Glomerular endothelial cell (primary cell): ENCODE results near the gene ANKFN1. TPM values are rescaled to one million over a fixed set of nuclear protein-coding genes. Genes with fewer than 3 reads are reported as not detected.
A peak's percentile ranks its signal among the peaks of the same experiment; 100 is the strongest.

Experiments used
- DNase-seq: peaks from one replicate; pipeline ENCODE4 v3.0.0-alpha.2; 2011; ENCODE audit warnings: low read depth, low spot score; ENCODE audit errors: extremely low read depth
- total RNA-seq: library from RNA; depleted of rRNA; stranded (reverse); fragments of >200 nt; gene quantifications from 2 replicates; pipeline ENCODE4 v1.2.3, GENCODE V29; 2015

The ANKFN1 gene
- total RNA-seq, 1 donor from 2014 or later = not detected

DNA sequence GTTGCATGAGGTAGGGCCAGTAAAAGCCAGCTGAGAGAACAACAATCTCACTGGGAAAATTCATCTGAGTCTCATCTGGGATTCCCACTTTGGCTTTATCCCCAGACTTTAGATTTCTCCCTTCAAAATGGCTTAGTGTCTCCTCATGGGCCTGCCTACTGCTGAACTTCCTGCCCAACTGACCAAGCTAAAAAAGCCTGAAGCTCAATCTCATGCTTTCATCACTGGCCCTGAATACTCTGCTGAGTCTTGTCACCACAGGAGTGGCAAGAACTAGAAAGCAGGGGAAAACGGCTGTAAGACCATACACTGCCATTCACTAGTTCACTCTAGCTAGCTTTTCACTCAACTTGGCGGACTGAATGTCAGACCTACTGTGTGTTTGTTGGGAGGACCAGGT is 343.9 kb downstream of the ANKFN1 start:
- no peak for DNase-seq

DNA sequence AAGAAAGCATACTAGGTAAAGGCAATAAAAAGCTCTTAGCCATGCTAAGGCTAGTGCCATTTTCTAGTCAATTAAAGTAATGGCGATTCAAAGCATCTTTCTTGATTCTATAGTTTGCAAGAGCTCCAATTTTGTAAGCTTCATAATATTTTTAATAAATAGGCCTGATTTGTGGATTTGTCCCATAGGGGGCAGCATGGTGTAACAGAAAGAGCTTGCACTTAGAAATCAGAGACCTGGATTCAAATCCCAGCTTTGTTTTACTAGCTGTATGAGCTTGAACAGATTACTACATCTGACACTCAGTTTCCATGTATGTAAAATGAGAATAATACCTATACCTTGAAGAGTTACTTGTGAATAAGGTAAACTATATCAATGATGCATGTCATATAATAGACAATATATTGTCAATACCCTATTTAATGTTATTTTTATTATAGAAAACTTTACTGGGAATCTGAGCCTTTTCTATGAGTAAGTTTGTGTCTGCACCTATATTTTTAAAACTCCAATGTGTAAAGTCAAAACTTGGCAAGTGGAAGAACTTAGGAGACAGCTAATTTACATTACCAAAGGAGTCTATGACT is 346.6 kb downstream of the ANKFN1 start:
- peak; percentile 9 for DNase-seq

DNA sequence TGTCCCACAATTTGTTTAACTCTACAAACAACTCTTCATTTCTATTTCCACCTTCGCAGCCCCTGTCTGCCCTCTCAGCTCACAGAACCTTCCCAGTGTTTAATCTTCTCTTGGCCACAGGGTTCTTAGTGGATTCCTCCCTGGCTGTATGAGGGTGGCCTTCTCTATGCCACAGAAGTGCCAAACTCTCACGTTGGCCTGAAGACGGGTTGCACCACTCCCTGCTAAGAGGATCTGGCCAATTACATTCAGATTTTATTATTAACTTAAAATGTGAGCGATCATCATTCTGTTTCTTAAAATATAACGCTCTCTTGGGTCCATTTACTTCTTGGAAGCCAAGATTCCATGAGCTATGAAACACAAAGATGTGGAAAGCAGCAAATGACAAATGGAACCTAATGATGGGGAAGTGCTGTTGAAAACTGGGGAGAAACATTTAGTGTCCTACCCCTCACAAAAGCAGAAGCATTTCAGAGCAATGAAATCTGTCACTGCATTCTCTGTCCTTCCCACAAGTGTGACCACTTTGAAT is 348.9 kb downstream of the ANKFN1 start:
- DNase-seq = no peak

DNA sequence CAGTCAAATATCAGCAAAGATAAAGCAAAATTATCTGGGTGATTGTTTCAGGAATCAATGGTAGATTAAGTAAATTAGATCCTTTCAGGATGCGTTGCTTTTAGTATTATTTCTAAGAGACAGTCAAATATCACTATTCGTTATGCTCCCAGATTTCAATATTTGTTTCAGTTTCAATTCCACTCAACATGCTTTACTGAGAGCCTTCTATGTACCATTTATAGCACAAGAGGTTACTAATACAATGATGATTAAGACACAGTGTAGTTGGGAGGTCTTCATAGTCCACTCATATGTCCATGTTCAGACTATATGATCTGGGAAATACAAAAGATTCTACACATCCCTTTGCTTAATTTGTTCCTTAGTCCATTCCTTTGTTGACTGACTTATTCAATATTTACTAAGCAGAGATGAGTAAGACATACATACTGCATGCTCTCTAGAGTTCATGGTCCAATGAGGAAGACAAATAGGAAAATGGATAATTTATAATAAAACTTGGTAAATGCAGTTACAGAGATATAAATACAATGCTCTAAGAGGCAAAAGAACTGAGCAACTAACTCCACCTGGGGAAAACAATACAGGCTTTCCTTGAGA is 352.0 kb downstream of the ANKFN1 start:
- no peak for DNase-seq

DNA sequence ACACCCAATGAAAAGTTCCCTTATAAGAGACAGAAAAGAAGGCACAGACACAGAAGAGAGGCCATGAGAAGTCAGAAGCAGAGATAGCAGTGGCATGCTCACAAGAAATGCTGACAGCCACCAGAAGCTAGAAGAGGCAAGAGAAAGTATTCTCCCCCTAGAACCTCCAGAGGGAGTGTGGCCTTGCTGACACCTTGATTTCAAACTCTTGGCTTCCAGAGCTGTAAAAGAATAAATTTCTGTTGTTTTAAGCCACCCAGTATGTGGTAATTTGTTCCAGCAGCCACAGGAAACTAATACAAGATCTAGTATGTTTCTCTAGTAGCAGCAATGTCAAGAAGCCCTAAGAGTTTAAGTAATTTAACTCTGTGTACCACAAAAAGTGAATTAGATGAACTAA is 353.1 kb downstream of the ANKFN1 start:
- no peak for DNase-seq

DNA sequence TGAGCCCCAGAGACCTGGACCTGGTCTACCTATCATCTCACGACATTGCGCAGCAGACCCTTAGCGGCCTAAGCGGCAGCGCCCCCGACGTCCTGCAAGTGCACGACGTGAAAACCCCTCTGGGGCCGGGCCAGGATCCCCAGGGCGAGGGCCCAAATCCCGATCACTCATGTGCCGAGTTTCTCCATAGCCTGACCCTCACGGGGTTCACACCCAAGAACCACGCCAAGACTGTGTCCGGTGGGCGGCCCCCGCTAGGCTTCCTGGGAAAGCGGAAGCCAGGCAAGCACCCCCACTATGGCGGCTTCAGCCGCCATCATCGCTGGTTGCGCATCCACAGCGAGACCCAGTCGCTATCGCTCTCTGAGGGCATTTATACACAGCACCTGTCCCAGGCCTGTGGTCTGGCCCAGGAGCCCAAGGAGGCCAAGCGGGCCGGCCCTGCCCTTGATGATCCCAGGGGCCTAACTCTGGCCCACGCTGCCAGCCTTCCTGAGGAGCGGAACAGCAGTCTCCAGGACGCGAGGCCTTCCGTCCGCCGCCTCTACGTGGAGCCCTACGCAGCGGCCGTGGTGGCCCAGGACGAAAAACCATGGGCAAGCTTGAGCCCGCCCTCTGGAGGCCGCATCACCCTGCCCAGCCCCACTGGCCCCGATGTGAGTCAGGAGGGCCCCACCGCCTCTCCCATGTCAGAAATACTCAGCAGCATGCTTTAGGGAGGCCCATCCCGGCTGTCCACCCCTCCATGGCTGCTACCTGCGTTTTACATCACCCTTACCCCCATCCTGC is 357.5 kb downstream of the ANKFN1 start:
- DNase-seq = no peak

DNA sequence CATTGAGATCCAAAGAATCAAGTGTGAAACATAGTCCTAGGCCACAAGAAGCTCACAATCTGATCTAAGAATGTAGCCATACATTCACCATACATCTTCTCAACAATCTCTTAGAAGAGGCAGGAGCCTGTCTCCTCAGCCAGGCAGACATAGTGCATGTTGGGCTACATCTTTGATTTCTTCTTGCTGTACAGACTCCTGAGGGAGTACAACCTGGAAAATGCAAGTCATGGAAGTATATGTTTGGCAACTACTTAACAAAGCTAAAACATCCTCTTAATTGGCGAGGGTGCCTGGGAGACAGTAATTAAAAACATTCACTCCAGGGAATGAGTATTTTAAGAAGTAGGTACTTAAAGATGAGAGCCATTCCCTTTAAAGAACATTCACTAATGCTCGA is 361.0 kb downstream of the ANKFN1 start:
- DNase-seq = no peak

DNA sequence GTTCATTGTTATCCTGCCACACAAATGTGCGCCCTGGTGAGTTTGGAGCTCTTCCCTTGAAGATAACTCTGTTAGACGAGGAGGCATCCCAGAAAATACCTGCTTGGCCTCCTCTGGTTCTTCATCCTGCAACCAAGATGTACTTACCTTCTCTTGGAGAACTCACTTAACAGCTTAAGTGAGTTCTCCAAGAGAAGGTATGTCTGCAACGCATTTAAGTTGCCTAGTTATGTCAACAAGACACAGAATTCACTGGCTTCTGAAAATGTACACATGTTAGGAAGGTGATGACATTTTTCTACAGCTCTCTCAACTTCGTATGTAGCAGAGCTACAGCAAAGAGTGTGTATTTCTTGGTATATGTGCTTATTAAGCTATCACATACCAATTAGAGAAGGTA is 361.6 kb downstream of the ANKFN1 start:
- no peak for DNase-seq

DNA sequence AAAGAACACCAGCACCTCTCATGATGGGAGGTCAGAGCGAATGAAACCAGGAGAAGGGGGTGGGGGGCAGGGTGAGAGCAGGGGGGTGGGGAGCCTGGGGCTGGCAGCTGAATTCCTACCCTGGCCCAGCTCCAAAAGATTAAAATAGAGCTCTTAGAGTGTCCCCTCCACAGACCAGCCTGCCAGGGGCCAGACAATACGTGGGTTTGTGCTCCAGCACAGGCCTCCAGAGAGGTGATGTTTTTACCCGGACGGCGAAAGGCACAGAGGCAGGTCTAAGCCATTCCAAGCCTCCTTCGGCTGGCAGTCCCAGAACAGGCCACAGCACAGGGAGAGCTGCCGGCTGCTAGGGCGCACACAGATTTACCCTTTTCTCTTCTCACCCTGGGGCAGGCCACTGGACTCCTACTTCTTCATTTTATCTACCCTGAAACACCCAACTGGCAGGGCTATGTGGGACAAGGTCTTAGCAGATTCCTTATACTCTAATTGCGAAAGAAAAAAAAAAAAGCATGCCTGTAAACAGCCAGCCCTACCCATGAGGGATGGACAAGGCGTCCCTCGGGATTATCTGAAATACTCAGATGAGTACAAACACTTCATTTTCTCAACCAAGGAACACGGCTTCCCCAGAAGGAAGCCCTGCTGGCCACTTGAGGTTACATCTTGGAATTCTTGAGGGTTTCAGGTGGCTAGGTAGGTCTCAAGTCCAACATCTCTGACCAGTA is 368.3 kb downstream of the ANKFN1 start:
- DNase-seq = no peak

DNA sequence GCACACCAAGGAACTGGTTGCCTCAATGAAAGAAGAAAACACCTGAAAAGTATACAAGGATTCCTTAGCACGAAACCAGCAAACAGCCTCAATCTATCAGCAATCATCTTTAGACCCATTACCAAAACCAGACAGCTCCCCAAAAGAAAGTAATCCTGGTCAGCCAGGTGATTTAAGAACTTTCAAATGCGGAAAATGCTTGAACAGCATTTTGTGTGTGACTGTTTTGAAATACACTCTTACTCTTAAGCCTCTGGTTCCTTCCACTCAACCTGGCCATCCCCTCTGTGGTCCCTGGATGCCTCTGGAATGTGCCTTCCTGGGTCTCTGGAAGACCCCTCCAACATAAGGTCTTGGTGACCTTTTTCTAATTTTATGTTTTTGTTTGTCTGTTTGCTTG is 369.8 kb downstream of the ANKFN1 start:
- no peak for DNase-seq

DNA sequence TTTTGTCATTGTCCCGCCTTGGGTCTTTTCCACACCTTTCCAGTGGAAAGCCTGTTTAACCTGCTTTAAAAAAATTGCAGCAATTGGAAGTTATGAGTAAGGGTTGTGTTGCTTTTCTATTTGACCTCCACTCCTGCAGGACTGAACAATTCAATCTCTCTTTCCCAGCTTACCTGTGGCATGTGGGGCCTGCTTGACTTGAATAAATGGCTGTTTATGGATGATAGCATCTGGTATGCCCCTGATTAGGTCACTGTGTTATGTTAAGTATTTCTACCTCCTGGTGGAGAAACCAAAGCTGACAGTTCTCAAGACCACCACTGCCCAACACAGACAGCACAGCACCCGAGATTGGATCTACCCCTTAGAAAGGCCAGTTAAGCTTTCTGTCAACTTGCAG is 375.4 kb downstream of the ANKFN1 start:
- no peak for DNase-seq

DNA sequence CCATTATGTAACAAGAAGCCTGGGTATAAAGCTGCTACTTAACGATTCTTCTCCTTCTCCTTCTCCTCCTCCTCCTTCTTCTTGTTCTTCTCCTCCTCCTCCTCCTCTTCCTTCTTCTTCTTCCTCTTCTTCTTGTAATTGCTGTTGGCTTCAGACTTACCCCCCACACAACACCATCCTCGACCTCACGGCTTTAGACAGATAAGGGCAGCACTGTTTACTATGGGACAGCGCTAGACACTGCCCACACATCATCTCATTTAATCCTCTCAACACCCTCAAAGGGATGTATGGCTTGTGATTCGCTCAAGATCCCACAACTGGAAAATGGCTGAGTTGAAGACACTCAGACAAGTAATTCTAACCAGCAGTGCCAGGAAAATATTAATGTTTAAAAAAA is 379.7 kb downstream of the ANKFN1 start:
- no peak for DNase-seq

DNA sequence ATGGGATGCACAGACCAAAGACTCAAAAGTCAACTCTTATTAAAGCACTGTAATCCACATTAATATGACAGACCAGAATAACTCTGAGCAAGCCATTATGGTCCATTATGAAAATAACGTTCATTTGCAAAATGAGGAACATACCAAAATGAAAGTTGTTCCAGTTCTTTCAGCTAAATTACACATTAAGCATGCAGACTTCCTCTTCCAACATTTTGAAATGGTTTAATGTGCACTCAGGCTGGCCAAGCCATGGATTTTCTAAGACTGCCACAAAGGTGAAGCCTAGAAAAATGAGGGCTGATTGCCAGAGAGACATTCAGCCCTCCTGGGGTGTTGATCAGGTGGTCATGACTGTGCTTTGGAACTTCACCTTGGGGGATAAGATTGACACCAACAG is 383.5 kb downstream of the ANKFN1 start:
- no peak for DNase-seq

DNA sequence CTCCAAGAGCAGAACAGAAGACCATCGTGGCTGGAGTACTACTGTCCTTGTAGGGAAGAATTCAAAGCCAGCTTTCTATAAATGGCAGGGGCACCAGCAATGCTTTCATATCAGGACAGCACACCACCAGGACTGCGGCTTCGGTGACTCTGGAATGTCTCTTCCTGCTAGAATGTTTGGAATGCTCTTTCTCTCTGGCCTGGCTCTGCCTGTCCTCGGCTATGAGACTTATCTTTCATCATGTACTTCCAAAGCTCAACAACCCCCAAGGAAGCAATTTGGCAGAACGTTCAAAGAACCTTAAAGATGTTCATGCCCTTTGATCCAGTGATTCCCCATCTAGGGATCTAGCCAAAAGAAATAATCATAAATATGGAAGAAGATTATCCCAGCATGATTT is 387.6 kb downstream of the ANKFN1 start:
- DNase-seq = no peak

DNA sequence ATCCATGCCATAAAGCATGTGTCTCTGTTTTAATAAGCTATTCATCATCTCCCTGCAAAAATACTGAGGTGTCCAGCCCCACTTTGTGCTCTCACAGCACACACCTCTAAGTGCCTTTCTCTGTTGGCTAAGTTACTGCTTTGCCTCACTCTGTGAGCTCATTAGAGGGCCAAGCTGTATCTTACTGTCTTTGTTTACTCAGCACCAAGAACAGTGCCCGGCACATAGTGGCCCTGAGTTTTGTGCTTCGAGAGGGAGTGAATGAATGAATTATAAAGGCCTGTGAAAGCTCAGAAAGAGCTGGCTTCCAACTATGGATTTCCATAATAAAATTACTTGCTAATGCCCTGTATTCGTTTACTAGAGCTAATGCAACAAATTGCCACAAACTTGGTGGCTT is 390.0 kb downstream of the ANKFN1 start:
- DNase-seq = no peak

DNA sequence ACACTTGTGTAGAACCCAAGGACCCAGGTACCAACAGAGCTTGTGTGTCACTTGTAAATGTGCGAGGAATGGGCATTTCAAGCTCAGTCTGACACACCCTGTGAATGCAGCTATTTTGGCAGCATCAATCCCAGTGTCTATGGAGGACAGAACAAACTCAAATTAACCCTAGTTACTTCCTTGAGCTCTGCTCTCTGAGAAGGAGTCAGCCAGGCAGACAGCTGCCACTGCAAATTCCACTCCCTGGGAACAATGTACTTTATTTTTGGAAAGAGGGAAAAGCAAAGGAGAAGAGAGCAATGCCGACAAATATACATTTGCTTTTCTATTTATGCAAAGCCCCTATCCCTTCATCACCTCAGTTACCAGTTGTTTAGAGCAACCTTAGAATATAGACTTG is 391.8 kb downstream of the ANKFN1 start:
- DNase-seq = no peak

DNA sequence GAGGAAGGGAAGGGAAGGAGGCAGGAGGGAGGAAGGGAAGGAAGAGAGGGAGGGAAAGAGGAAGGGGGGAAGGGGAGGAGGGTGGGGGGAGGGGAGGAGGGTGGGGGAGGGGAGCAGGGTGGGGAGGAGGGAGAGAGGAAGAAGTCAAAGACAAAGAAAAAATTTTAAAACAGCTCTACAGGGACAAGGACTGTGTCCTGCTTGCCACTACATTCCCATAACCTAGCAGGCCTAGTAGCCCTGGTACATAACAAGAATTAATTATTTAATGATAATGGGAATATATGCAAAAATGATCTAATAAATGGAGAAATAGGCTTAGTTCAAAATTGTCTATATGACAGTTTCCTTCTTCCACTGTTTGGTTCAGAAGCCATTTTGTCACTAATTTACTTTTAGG is 392.7 kb downstream of the ANKFN1 start:
- no peak for DNase-seq

DNA sequence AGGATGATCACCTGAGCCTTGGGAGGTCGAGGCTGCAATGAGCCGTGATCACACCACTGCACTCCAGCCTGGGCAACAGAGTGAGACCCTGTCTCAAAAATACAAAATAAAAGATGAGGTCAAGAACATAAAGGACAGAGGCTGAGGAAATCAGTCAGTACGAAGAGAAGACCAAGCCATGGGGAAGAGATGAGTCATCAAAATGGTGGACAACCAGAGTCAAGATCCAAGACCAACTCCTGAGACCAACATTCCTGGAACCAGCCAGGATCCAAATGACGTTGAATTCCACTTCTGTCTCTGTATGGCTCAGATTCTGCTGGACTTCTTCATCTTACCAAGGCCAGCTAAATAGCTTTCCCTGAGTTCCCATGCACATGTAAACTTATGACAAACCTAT is 395.4 kb downstream of the ANKFN1 start:
- DNase-seq = no peak

DNA sequence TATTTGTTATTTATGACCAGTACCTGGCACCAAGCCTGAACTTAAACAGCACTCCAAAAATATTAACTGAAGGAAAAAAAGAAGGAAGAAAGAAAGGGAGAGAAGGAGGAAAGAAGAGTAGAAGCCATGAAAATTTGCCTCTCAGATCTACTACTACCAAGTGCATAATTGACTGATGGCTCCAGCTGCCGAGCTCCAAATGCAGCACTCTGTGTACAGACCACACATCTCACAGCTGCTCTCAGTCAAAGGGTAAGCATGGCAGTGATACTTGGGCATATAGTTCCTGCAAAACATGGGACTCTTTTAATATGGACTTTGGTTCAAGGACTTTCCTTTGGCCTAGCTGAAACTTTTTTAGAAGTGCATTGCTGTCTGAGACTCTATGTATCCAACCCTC is 396.2 kb downstream of the ANKFN1 start:
- DNase-seq = no peak

DNA sequence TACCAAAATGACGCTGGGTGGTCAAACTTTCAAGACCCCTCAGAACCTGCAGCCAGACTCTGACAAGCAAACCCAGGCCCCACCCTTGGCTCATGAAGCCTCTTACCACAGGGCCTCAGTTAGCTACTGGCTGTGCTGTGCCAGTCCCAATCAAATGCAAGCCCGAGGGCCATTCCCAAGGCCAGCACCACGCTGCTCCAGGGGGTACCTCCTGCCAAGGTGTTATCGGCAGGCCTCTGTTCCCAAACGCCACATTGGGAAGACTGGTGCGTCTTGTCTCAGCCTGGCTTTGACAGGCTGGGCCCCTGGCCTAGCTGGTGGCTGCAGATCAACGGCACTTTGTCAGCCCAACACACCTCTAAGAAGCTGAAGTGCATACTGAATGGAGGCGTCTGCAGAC is 404.4 kb downstream of the ANKFN1 start:
- no peak for DNase-seq

DNA sequence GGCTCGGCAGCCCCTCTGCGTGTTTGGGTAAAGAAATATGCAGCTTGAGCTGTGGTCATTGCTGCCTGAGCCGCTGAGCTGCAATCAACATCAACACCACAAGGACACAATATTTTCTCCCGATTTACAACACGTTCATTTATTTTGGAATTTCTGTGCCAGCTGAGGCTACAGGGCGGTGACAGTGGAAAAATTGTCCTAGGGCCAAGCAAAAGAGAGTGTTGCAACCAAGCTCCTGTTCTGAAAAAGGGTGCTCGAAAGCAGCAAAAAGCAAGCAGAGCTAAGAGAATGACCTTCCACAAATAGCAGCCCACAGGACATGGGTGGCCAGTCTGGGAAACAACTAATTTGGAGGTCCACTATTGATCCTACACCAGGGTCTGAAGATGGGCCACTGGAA is 404.8 kb downstream of the ANKFN1 start:
- no peak for DNase-seq
